HG03097 (cell line): ENCODE measurements around the gene CELF3.

Source experiments
- ATAC-seq: cut with Tn5 transposase; IDR thresholded peaks from one replicate; pipeline ENCODE4 v1.9.1; 2021; ENCODE audit not compliant: unreplicated experiment, low FRiP score

CELF3 gene

DNA sequence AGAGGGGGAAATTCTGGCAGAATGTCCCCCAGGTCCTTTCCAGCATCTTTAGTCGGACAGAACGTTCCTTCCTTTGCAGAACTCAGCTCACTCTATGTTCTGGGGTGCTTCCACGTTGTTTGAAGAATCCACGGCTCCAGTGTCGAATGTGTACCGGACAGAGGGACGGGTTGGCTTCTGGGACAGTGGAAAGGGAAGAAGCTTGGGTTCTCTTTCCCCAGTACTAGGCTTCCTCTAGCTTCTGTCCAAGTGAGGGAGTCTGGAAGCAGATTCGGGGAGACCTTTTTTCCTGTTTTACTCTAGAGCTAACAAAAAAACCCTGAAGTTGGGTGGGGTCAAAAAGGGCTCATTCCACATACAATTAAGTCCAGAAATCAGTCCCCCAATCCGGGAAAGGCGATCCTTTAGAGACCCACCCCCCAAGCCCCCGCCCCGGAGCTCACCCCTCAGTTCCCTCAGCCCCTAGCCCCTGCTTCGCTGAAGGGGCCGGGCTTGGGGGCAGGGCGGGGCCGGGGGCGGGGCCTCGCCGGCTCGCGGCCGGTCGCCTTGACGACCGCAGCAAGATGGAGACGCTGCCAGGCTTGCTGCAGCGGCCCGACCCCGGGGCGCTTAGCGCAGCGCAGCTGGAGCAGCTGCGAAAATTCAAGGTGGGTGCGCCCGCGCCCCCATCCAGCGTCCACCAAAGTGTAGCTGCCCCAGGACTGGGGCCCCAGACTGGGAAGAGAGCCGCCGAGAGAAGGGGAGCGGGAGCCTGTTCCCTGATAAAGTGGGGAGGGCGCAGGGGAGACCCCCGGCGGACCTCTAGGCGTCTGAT lies 4.6 kb upstream of the CELF3 start, which contains the start of gene RIIAD1:
Gene RIIAD1, plus strand, starts transcription at position 549 of the 814 bp plus-strand sequence. Its CDS starts 15 bp downstream, at position 564.
- no peak for ATAC-seq

GRCh38 chr1:151720554-151720953 lies 4.0 kb upstream of the CELF3 start:
- no peak for ATAC-seq

DNA sequence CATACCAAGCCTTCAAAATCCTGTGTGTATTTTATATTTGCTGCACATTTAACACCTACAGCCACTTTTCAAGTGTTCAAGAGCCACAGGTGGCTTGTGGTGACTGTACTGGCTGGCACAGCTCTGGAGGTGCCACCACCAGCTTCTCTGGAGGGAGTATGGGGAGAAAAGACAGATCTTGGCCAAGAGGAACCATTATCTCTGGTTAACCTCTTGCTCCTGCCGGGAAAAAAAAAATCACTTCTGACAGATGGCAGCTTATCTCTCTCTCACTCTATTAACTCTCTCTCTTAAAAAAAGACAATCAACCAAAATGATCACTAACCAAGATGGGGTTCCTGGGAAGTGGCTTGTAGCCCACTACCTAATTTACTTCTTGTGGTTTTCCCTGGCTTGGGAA lies 3.5 kb upstream of the CELF3 start:
- no peak for ATAC-seq

GRCh38 chr1:151718666-151719065 lies 2.1 kb upstream of the CELF3 start:
- ATAC-seq, result no peak

GRCh38 chr1:151718011-151718431 lies 1.4 kb upstream of the CELF3 start:
- ATAC-seq, result no peak

DNA sequence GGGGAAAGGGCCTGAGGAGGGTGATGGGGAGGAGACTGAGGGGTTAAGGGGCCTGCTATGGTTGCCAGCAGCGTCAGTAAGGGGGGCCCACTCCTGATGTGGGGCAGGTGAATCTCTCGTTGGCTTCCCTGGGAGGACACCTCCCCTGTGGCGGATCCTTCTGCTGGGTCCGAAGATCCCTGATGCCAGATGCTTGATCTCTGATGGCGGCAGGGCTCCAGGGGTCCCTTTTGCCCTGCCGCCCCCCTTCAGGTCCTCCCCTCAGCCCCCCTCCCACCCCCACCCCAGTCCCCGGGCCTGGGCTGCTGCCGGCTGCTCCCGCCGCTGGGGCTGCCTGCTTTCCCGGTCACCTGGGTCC lies 219 bp downstream of the CELF3 start:
- ATAC-seq, result no peak

GRCh38 chr1:151715726-151716404 lies 738 bp downstream of the CELF3 start:
- no peak for ATAC-seq

DNA sequence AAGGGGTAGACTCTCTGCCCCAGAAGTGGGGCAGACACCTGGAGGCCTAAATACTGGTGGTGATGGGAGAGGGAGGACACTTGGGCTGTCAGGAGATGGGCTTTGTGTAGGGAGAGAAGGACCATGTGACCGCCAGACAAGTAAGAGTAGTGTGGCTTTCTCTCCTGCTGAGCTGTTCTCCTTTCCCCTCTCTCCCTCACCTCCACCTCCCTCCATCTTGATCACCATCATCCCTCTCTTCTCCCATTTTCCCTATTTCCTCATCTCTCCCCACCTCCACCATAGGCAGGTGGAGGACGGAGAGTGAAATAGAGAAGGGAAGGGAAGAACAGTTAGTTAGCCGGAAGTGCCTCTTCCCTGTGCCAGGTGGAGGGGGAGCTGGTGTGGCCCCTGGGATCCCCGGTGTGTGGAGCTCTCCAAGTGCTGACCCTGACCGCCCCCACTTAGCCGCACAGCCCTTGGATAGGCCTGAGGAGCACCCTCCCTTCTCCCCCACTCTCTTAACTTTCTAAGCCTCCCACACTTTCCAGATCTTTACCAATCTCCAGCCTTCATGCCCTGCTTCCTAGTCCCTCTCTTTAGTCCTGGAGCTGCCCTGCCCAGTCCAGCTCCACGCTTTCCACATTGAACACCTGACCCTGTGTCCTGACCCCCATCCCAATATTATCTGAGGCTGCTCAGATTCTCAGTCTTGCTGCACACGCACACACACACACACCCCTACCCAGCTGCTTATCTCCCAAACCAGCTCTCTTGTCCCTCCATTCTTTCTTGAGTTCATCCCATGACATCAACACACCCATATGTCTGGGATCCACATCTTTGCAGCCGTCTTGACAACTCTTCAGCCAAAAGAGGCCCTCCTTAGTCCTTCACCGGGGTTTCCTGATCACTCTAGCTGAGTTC lies 1.5 kb downstream of the CELF3 start:
- ATAC-seq, result no peak

- no peak for ATAC-seq
Observed at GRCh38 chr1:151713874-151714273, 2.7 kb downstream of the CELF3 start.

- no peak for ATAC-seq
Observed at GRCh38 chr1:151713044-151713443, 3.6 kb downstream of the CELF3 start.

- no peak for ATAC-seq
Observed at GRCh38 chr1:151711951-151712350, 4.7 kb downstream of the CELF3 start.

GRCh38 chr1:151711044-151711800 lies 5.4 kb downstream of the CELF3 start:
- ATAC-seq, result no peak

DNA sequence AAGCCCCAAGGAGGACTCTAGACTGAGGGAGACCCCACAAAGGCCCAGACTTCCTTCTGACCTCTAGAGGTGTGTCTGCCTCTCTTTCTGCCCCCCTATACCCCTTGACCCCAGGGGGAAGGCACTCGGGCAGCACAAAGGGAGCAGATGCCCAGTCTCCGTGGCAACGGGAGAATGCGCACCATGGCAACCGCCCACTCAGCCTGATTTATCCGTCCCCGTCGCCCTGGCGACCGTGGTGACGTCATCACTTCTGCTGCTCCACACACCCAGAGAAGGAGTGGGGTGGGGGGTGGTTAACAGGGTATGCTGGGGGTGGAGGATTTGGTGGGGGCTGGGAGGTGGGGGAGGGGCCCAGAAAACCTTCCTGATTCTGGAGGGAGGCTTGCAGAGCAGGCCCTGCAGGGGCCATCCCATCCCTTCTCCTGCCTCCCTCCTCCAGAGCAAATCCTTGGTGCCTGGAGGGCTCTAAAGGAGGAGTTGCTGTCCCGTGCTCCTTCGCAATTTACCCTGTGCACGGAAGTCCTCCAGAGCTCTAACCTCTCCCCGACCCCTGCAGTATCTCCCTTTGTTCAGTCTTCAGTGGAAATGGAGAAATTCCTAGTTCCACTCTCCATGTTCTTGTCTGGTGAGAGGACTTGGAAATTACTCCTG lies 6.3 kb downstream of the CELF3 start:
- no peak for ATAC-seq

- no peak for ATAC-seq
Observed at GRCh38 chr1:151708891-151709290, 7.7 kb downstream of the CELF3 start.

DNA sequence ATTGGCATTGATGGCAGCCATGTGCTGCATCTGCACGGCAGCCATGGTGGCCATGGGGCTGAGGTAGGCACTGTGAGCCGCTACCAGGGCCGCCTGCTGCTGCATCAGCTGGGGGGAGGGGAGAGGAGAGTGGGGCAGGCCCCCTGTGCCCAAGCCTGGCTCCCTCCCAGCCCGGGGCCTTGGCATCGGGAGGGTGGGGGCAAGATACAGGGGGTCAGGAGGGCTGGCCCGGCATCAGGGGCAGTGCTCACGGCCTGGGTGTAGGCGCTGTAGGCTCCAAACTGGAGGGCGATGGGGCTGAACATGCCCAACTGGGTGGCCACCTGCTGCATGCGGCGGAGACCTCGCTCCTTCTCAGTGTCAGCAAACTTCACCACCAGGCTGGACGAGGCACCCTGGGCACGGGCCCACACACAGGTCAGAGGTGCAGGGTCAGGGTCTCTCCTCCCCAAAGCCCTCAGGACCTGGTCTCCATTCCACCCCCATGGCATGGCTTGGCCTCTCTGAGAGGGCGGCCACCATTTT lies 9.0 kb downstream of the CELF3 start:
- no peak for ATAC-seq

DNA sequence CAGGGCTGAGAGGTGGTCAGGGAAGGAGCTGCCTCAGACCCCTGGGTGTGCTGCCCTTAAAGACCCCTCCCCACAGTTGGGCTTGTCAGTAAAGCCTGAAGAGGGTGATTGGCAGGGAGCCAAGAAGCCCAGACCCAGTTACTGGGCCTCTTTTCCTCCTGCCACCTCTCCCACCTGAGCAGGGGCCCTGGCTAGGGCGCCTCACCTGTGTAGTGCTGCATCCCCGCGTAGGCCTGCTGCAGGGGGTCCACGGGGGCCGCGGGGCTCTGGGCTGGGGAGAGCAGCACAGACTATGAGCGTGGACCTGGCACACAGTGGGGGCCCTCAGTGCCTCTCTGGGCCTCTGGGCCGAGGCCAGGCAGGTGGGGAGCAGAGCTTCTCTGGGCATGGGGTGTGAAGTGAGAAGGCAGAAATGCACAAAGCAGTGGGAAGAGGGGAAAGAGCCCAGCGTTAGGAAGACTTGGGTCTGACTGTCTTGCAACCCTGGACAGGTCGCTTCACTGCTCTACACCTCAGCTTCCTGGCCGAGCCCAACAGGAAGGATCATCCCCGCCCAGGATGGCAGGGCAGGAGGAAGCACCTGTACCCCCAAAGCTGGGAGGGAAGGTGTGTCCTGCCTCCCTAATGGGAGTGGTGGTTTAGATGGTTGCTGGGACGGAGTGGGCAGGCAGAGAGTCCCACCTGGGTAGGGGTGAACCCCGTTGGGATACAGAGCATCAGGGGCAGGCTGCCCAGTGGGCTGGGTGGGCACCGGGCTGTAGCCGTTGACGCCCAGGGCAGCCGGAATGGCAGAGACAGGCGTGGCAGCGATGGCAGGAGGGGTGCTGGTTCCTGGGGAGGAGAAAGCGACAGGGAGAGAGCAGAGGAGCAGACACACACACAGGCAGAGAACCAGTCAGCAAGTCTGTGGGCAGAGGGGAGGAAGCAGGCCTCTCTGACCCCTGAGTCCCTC lies 9.9 kb downstream of the CELF3 start:
- no peak for ATAC-seq

DNA sequence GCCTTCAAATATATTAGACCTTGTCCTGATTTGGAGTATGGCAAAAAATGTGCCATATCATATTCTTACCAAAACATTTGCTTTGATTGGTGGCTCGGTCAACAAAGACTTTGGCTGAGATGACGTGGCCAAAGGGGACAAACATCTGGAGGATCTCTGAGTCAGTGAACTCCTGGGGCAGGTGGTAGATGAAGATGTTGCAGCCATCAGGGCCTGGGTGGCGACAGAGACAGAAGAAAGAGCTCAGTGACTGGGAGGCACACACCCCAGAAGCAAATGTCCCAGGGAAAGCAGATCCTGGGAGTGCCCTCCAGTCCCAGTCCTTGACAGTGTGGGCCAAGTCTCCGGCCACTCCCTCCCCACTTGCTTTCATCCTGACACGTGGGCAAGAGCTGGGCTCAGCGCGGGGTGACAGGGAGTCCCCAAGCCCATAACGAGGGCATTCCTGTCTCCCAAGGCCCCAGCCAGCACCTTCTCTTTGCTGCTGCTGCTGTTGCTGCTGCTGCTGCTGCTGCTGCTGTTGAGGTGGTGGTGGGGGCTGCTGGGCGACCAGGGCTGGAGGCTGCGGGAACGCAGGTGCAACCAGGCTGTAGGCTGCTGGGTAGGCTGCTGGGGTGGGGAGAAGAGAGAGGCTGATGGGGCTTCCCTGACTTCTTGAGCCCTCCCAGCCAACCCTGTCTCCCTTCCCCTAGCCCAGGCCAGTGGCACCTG lies 10.7 kb downstream of the CELF3 start:
- no peak for ATAC-seq

GRCh38 chr1:151705146-151705545 lies 11.5 kb downstream of the CELF3 start:
- no peak for ATAC-seq
